Activated CD4-positive, alpha-beta T cell treated with anti-CD3 and anti-CD28 coated beads, Interleukin-2, amount 50 U/mL, for 1 hour (primary cell): Measurements from ENCODE around the gene CTIF.

ENCODE experiments used
- DNase-seq: peaks from one replicate; pipeline ENCODE4 v3.0.0-alpha.2; 2020

Gene CTIF

GRCh38 chr18:48842259-48843061, 303.6 kb downstream of the CTIF start:
- DNase-seq, result peak; percentile 42

- DNase-seq, result no peak
These were observed 304.3 kb downstream of the CTIF start for GRCh38 chr18:48843162-48843561.

- no peak for DNase-seq
These were observed 304.8 kb downstream of the CTIF start for GRCh38 chr18:48843596-48843995.

GRCh38 chr18:48844271-48844670, 305.4 kb downstream of the CTIF start:
- no peak for DNase-seq

- DNase-seq, result no peak
These were observed 306.3 kb downstream of the CTIF start for GRCh38 chr18:48845174-48845573.

- DNase-seq, result no peak
These were observed 307.6 kb downstream of the CTIF start for GRCh38 chr18:48846423-48846932.

- no peak for DNase-seq
These were observed 309.1 kb downstream of the CTIF start for GRCh38 chr18:48847807-48848486.

GRCh38 chr18:48848641-48849143, 309.9 kb downstream of the CTIF start:
- DNase-seq, result no peak

GRCh38 chr18:48850822-48851598, 312.2 kb downstream of the CTIF start:
- no peak for DNase-seq

GRCh38 chr18:48851599-48851960, 312.7 kb downstream of the CTIF start:
- no peak for DNase-seq

- no peak for DNase-seq
These were observed 313.5 kb downstream of the CTIF start for GRCh38 chr18:48852292-48852691.

GRCh38 chr18:48852794-48853193, 314.0 kb downstream of the CTIF start:
- DNase-seq, result no peak

GRCh38 chr18:48853588-48853987, 314.8 kb downstream of the CTIF start:
- no peak for DNase-seq

GRCh38 chr18:48854780-48855179, 315.9 kb downstream of the CTIF start:
- DNase-seq, result no peak

GRCh38 chr18:48855422-48856377, 316.9 kb downstream of the CTIF start:
- DNase-seq, result no peak

GRCh38 chr18:48857023-48857694, 318.3 kb downstream of the CTIF start:
- no peak for DNase-seq

- DNase-seq, result no peak
These were observed 319.8 kb downstream of the CTIF start for GRCh38 chr18:48858676-48859075.

GRCh38 chr18:48859311-48860268, 320.8 kb downstream of the CTIF start:
- no peak for DNase-seq

- DNase-seq, result no peak
These were observed 321.7 kb downstream of the CTIF start for GRCh38 chr18:48860269-48861180.
